ENCODE results near the gene RNU4-1. TPM values are rescaled to one million over a fixed set of nuclear protein-coding genes. Genes with fewer than 3 reads are reported as not detected.

Gene RNU4-1
- total RNA-seq, 4 donors from 2014 or later: under 0.01 TPM; not detected in 2

DNA sequence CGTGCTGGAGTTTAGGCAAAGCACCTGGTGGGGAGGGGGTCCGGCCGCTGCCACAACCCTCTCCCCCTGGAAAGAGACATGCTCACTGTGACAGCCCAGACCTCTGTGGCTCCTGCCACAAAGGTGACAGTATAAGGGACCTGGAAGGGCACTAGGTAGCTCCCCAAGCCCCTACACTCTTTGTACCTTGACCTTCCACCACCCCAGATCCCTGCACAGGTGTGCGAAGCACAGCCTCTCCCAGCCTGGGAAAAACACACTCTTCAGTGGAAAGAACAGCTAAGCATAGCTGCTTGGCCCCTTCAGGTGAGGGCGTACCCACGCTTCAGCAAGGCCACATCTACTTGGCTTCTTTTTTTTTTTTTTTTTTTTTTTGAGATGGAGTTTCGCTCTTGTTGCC, 39.5 kb upstream of the RNU4-1 start:
- H3K4me3 ChIP-seq (ENCODE audit: low read depth, poor library complexity, severe bottlenecking): no peak overlapping the region
- 85 to 87% methylated on average over 7 of the region's 7 CpGs for WGBS, 2 donors
- TF ChIP-seq, protein P1, sequence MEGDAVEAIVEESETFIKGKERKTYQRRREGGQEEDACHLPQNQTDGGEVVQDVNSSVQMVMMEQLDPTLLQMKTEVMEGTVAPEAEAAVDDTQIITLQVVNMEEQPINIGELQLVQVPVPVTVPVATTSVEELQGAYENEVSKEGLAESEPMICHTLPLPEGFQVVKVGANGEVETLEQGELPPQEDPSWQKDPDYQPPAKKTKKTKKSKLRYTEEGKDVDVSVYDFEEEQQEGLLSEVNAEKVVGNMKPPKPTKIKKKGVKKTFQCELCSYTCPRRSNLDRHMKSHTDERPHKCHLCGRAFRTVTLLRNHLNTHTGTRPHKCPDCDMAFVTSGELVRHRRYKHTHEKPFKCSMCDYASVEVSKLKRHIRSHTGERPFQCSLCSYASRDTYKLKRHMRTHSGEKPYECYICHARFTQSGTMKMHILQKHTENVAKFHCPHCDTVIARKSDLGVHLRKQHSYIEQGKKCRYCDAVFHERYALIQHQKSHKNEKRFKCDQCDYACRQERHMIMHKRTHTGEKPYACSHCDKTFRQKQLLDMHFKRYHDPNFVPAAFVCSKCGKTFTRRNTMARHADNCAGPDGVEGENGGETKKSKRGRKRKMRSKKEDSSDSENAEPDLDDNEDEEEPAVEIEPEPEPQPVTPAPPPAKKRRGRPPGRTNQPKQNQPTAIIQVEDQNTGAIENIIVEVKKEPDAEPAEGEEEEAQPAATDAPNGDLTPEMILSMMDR (IDR thresholded peaks at IDR 0.05): no peak
- TF ChIP-seq POLR2A (IDR thresholded peaks at IDR 0.05): no peak
- intact Hi-C loops (cut with DNase I; ENCODE audit: low total_unique reads): no loop called here
- no peak for DNase-seq (ENCODE audit: low spot score in 2 of 2)

DNA sequence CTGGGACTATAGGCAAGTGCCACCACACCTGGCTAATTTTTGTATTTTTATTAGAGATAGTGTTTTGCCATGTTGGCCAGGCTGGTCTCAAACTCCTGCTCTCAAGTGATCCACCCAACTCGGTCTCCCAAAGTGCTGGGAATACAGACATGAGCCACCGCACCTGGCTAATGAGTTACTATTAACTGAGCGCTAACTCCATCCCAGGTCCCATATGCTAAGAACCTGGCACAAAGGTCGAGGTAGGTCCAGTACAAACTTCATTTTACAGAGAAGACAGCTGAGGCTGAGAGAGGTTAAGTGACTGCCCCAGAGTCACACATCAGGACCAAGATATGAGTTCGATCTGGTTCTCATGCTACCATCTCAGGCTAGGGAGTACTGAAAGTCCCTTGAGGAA, 39.0 kb upstream of the RNU4-1 start:
- intact Hi-C loops (cut with DNase I; ENCODE audit: low total_unique reads): no loop called here
- DNase-seq (ENCODE audit: low spot score in 2 of 2): no peak
- no peak overlapping the region for H3K4me3 ChIP-seq (ENCODE audit: low read depth, poor library complexity, severe bottlenecking)
- WGBS, 2 donors: 87 to 89% methylated on average over 5 of the region's 5 CpGs
- TF ChIP-seq, protein P1 (IDR thresholded peaks at IDR 0.05): no peak
- no peak for TF ChIP-seq POLR2A (IDR thresholded peaks at IDR 0.05)

DNA sequence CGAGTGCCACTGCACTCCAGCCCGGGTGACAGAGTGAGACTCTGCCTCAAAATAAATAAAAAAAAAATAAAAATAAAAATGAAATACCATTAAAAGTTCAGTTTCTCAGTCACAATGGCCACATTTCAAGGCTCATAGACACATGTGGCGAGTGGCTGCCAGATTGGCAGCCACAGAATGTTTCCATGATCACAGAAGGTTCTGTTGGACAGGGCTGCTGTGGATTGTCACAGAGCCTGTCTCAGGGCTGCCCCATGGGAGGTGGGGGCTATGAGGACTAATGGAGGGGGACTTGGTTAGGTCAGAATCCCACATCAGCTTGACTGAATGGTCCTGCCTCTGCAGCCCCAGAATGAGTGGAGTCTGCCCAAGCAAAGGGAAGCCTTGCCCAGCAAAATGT, 38.4 kb upstream of the RNU4-1 start:
- DNase-seq (ENCODE audit: low spot score in 2 of 2): no peak
- 44 to 51% methylated on average over 3 of the region's 3 CpGs for WGBS, 2 donors
- no peak overlapping the region for H3K4me3 ChIP-seq (ENCODE audit: low read depth, poor library complexity, severe bottlenecking)
- TF ChIP-seq, protein P1 (IDR thresholded peaks at IDR 0.05): no peak
- TF ChIP-seq POLR2A (IDR thresholded peaks at IDR 0.05): no peak
- intact Hi-C loops (cut with DNase I; ENCODE audit: low total_unique reads): no loop called here

DNA sequence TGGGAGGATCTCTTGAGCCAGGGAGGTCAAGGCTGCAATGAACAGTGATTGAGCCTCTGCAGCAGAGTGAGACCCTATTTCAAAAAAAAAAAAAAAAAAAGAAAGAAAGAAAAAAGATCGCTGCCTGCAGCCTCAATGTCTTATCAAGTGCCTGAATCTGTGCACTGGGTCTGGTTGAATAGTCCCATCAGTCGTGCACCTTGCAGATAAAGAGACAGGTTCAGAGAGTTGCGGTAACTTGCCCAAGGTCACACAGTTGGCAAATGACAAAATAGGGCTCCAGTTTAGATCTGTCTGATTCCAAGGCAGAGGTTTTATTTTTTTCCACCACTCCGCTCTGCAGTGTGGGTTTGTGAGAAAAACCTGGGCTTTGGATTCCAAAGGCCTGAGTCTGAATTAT, 35.2 kb upstream of the RNU4-1 start:
- no peak overlapping the region for H3K4me3 ChIP-seq (ENCODE audit: low read depth, poor library complexity, severe bottlenecking)
- DNase-seq (ENCODE audit: low spot score in 2 of 2): no peak
- 70 to 74% methylated on average over 4 of the region's 4 CpGs for WGBS, 2 donors
- TF ChIP-seq, protein P1 (IDR thresholded peaks at IDR 0.05): no peak
- no peak for TF ChIP-seq POLR2A (IDR thresholded peaks at IDR 0.05)
- intact Hi-C loops (cut with DNase I; ENCODE audit: low total_unique reads): no loop called here

DNA sequence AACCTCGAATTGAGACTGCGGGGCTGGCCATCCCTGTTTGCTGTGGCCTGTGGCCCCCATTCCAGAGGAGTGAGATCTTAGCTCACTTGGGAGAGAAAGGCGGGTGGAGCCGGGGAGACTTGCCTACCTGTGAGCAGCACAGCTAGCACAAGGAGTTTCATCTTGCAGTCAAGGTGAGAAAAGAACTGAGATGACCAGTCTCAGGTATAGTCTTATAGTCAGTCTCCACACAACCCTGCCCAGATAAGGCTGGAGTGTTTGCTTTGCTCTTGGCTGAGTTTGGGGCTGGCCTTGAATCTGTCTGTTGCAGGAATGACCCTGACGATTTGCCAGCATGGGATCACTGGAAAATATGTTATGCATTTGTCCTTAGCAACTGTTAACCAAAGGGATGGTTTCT, 34.6 kb upstream of the RNU4-1 start, which contains the start of gene PLA2G1B:
Gene PLA2G1B, minus strand, starts transcription at position 187 of the 400 bp plus-strand sequence. Its CDS starts 26 bp downstream, at position 161.
- TF ChIP-seq POLR2A (IDR thresholded peaks at IDR 0.05): no peak
- TF ChIP-seq, protein P1 (IDR thresholded peaks at IDR 0.05): no peak
- 70 to 86% methylated on average over 5 of the region's 5 CpGs for WGBS, 2 donors

DNA sequence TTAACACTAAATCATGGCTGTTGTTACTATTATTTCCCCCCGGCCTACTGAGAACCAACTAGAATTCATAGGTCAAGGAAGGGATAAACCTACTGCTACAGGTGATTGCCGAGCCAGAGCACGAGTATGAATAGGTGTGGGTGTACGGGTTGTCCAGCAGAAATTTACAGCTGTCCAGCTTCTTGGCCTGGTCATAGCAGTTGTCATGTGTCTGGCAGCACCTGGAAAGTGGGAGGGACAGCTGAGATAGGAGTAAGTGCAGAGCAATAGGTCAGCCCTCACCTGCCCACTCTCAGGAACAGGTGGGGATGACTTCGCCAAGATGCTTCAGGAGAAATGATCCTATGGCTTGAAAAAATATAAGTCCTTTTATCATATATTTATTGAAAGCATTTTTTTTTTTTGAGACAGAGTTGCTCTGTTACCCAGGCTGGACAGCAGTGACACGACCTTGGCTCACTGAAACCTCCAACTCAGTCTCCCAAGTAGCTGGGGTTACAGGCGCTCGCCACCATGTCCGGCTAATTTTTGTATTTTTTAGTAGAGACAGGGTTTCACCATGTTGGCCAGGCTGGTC, 31.9 kb upstream of the RNU4-1 start:
- 58 to 66% methylated on average over 9 of the region's 9 CpGs for WGBS, 2 donors
- DNase-seq (ENCODE audit: low spot score in 2 of 2): no peak
- intact Hi-C loops (cut with DNase I; ENCODE audit: low total_unique reads): no loop called here
- no peak overlapping the region for H3K4me3 ChIP-seq (ENCODE audit: low read depth, poor library complexity, severe bottlenecking)
- TF ChIP-seq, protein P1 (IDR thresholded peaks at IDR 0.05): no peak
- TF ChIP-seq POLR2A (IDR thresholded peaks at IDR 0.05): no peak

More for the DNA sequence above, 34.6 kb upstream of the RNU4-1 start, which contains the start of gene PLA2G1B:
- H3K4me3 ChIP-seq (ENCODE audit: low read depth, poor library complexity, severe bottlenecking): no peak within 1 kb of the TSS
- no peak for DNase-seq (ENCODE audit: low spot score in 2 of 2)
- intact Hi-C loops (cut with DNase I; ENCODE audit: low total_unique reads): no loop called here

Data from lower leg skin (tissue), 4 donors.